SK-N-SH treated with all-trans-retinoic acid at 6 μM for 48 hours (cell line): Measurements from ENCODE around the gene GRM4.

ENCODE experiments used
- ATAC-seq: fragments of 200-7000 bp; cut with Tn5 transposase; 3 replicates; pipeline ENCODE4 v1.9.1; 2020; ENCODE audit warnings: mild to moderate bottlenecking, moderate library complexity
- BACH2 ChIP-seq: fragments of 250-450 bp; sonication (Bioruptor Pico); IDR thresholded peaks from 2 replicates; pipeline ENCODE4 v1.9.0; 2021; ENCODE audit warnings: mild to moderate bottlenecking, borderline replicate concordance
- CREB5 ChIP-seq: fragments of 250-450 bp; sonication (Bioruptor Pico); IDR thresholded peaks from 2 replicates; pipeline ENCODE4 v1.5.1; 2020; ENCODE audit warnings: low read depth, mild to moderate bottlenecking, moderate library complexity
- CSDC2 ChIP-seq: fragments of 250-450 bp; sonication (Bioruptor Pico); IDR thresholded peaks from 2 replicates; pipeline ENCODE4 v1.5.0; 2020; ENCODE audit warnings: mild to moderate bottlenecking, moderate library complexity
- CSRNP3 ChIP-seq: fragments of 250-450 bp; sonication (Bioruptor Pico); IDR thresholded peaks from 2 replicates; pipeline ENCODE4 v1.5.1; 2021; ENCODE audit warnings: mild to moderate bottlenecking, moderate library complexity
- ESRRG ChIP-seq: fragments of 250-450 bp; sonication (Bioruptor Pico); IDR thresholded peaks from 2 replicates; pipeline ENCODE4 v1.6.1; 2021; ENCODE audit warnings: mild to moderate bottlenecking
- GLIS3 ChIP-seq: fragments of 250-450 bp; sonication (Bioruptor Pico); IDR thresholded peaks from 2 replicates; pipeline ENCODE4 v1.5.0; 2020; ENCODE audit warnings: mild to moderate bottlenecking, moderate library complexity
- ISL1 ChIP-seq: fragments of 250-450 bp; sonication (Bioruptor Pico); IDR thresholded peaks from 2 replicates; pipeline ENCODE4 v2.1.2; 2022; ENCODE audit warnings: mild to moderate bottlenecking, moderate library complexity
- OSR1 ChIP-seq: fragments of 250-450 bp; sonication (Bioruptor Pico); IDR thresholded peaks from 2 replicates; pipeline ENCODE4 v1.8.0; 2022; ENCODE audit warnings: moderate library complexity, mild to moderate bottlenecking, inconsistent platforms
- PATZ1 ChIP-seq: fragments of 250-450 bp; sonication (Bioruptor Pico); IDR thresholded peaks from 2 replicates; pipeline ENCODE4 v1.8.0; 2020; ENCODE audit warnings: mild to moderate bottlenecking, moderate library complexity, borderline replicate concordance
- POU6F1 ChIP-seq: fragments of 250-450 bp; sonication (Bioruptor Pico); IDR thresholded peaks from 2 replicates; pipeline ENCODE4 v1.8.0; 2021; ENCODE audit warnings: low read depth, mild to moderate bottlenecking, moderate library complexity, borderline replicate concordance
- TCF4 ChIP-seq: fragments of 250-450 bp; sonication (Bioruptor Pico); IDR thresholded peaks from 2 replicates; pipeline ENCODE4 v1.8.0; 2021; ENCODE audit warnings: mild to moderate bottlenecking, moderate library complexity, borderline replicate concordance
- TOX ChIP-seq: fragments of 250-450 bp; sonication (Bioruptor Pico); IDR thresholded peaks from 2 replicates; pipeline ENCODE4 v1.8.0; 2021; ENCODE audit warnings: mild to moderate bottlenecking, moderate library complexity, borderline replicate concordance
- TSHZ2 ChIP-seq: fragments of 250-450 bp; sonication (Bioruptor Pico); IDR thresholded peaks from 2 replicates; pipeline ENCODE4 v1.5.0; 2020; ENCODE audit warnings: mild to moderate bottlenecking, moderate library complexity
- ZC3H10 ChIP-seq: fragments of 250-450 bp; sonication (Bioruptor Pico); IDR thresholded peaks from 2 replicates; pipeline ENCODE4 v1.5.1; 2021; ENCODE audit warnings: mild to moderate bottlenecking, moderate library complexity
- ZFP30 ChIP-seq: fragments of 450-650 bp; formaldehyde crosslinking; IDR thresholded peaks from 2 replicates; pipeline ENCODE4 v1.5.0; 2022; ENCODE audit warnings: mild to moderate bottlenecking, moderate library complexity
- ZNF565 ChIP-seq: fragments of 450-650 bp; formaldehyde crosslinking; conservative IDR thresholded peaks from 2 replicates; pipeline ENCODE4 v1.5.0; 2020; ENCODE audit warnings: low read depth, mild to moderate bottlenecking, moderate library complexity
- ZNF70 ChIP-seq: fragments of 450-650 bp; formaldehyde crosslinking; IDR thresholded peaks from 2 replicates; pipeline ENCODE4 v1.5.0; 2020; ENCODE audit warnings: mild to moderate bottlenecking, moderate library complexity

Gene GRM4

GRCh38 chr6:34066772-34067770, 78.8 kb downstream of the GRM4 start:
- no peak for ATAC-seq
- TF ChIP-seq TOX = no peak
- TF ChIP-seq GLIS3 (CRISPR knock-in tag) = no peak
- TF ChIP-seq CSDC2 (CRISPR knock-in tag) = no peak
- TF ChIP-seq ISL1 (CRISPR knock-in tag) = no peak

GRCh38 chr6:34066218-34066571, 79.7 kb downstream of the GRM4 start:
- TF ChIP-seq ZFP30 (CRISPR knock-in tag) = no peak
- no peak for TF ChIP-seq ZC3H10 (CRISPR knock-in tag)
- no peak for TF ChIP-seq ISL1 (CRISPR knock-in tag)
- TF ChIP-seq TOX = no peak
- no peak for TF ChIP-seq BACH2 (CRISPR knock-in tag)
- TF ChIP-seq TCF4 (CRISPR knock-in tag) = no peak
- TF ChIP-seq ESRRG = no peak
- no peak for TF ChIP-seq CSRNP3 (CRISPR knock-in tag)
- TF ChIP-seq TSHZ2 (CRISPR knock-in tag) = no peak
- no peak for TF ChIP-seq POU6F1
- ATAC-seq = no peak

- no peak for ATAC-seq
- TF ChIP-seq OSR1 (CRISPR knock-in tag) (no peak), TSHZ2 (CRISPR knock-in tag) (no peak), CSRNP3 (CRISPR knock-in tag) (no peak)
Measured at GRCh38 chr6:34065466-34066217, 80.2 kb downstream of the GRM4 start.

- ATAC-seq = no peak
- TF ChIP-seq CREB5 = no peak
- no peak for TF ChIP-seq ISL1 (CRISPR knock-in tag)
- TF ChIP-seq OSR1 (CRISPR knock-in tag) = no peak
- no peak for TF ChIP-seq ZNF565 (CRISPR knock-in tag)
- no peak for TF ChIP-seq CSRNP3 (CRISPR knock-in tag)
- no peak for TF ChIP-seq ZNF70
- TF ChIP-seq PATZ1 (CRISPR knock-in tag) = no peak
- no peak for TF ChIP-seq BACH2 (CRISPR knock-in tag)
- TF ChIP-seq ZC3H10 (CRISPR knock-in tag) = no peak
Measured at GRCh38 chr6:34064675-34065074, 81.2 kb downstream of the GRM4 start.
